HEK293 (cell line): ENCODE results near the gene GGA1.

Source experiments
- KLF16 ChIP-seq: fragments of 450-650 bp; formaldehyde crosslinking; IDR thresholded peaks from 2 replicates; pipeline ENCODE4 v1.5.1; 2017; ENCODE audit warnings: missing biosample characterization, missing genetic modification characterization
- ZBTB49 ChIP-seq: fragments of 450-650 bp; formaldehyde crosslinking; IDR thresholded peaks from 2 replicates; pipeline ENCODE4 v1.5.1; 2016; ENCODE audit warnings: missing biosample characterization, missing genetic modification characterization, low read depth
- ZBTB8A ChIP-seq: fragments of 450-650 bp; formaldehyde crosslinking; IDR thresholded peaks from 2 replicates; pipeline ENCODE4 v1.5.1; 2016; ENCODE audit warnings: missing biosample characterization, missing genetic modification characterization
- ZIC2 ChIP-seq: fragments of 450-650 bp; formaldehyde crosslinking; IDR thresholded peaks from 2 replicates; pipeline ENCODE4 v1.5.1; 2016; ENCODE audit warnings: missing biosample characterization, missing genetic modification characterization
- ZNF394 ChIP-seq: fragments of 450-650 bp; formaldehyde crosslinking; IDR thresholded peaks from 2 replicates; pipeline ENCODE4 v1.5.1; 2016; ENCODE audit warnings: missing biosample characterization, missing genetic modification characterization, mild to moderate bottlenecking, moderate library complexity, borderline replicate concordance
- ZNF521 ChIP-seq: fragments of 450-650 bp; formaldehyde crosslinking; IDR thresholded peaks from 2 replicates; pipeline ENCODE4 v1.5.1; 2017; ENCODE audit warnings: missing biosample characterization, mild to moderate bottlenecking, missing genetic modification characterization
- TF ChIP-seq, protein P1 (sequence below): fragments of 450-650 bp; formaldehyde crosslinking; IDR thresholded peaks from 2 replicates; pipeline ENCODE4 v1.5.1; 2016; ENCODE audit warnings: missing biosample characterization, missing genetic modification characterization

- TF ChIP-seq KLF16 (tag by site-specific recombination): no peak
- TF ChIP-seq, protein P1, sequence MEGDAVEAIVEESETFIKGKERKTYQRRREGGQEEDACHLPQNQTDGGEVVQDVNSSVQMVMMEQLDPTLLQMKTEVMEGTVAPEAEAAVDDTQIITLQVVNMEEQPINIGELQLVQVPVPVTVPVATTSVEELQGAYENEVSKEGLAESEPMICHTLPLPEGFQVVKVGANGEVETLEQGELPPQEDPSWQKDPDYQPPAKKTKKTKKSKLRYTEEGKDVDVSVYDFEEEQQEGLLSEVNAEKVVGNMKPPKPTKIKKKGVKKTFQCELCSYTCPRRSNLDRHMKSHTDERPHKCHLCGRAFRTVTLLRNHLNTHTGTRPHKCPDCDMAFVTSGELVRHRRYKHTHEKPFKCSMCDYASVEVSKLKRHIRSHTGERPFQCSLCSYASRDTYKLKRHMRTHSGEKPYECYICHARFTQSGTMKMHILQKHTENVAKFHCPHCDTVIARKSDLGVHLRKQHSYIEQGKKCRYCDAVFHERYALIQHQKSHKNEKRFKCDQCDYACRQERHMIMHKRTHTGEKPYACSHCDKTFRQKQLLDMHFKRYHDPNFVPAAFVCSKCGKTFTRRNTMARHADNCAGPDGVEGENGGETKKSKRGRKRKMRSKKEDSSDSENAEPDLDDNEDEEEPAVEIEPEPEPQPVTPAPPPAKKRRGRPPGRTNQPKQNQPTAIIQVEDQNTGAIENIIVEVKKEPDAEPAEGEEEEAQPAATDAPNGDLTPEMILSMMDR (tag by site-specific recombination): no peak
- no peak for TF ChIP-seq ZBTB49 (tag by site-specific recombination)
- no peak for TF ChIP-seq ZIC2
- no peak for TF ChIP-seq ZBTB8A (tag by site-specific recombination)
- no peak for TF ChIP-seq ZNF521
- no peak for TF ChIP-seq ZNF394 (tag by site-specific recombination)
Measured at GRCh38 chr22:37591823-37592404, 16.7 kb upstream of the GGA1 start.
